T-helper 9 cell (primary cell): ENCODE data around the gene TAF9.
"Not testable (repeated sequence)": the region's sequence is repeated elsewhere in the genome, so short reads cannot be mapped to it uniquely, and the experiment has no call there.

Experiments
- DNase-seq: peaks from one replicate; pipeline ENCODE4 v3.0.0-alpha.2; 2020
- total RNA-seq, 2 donors: gene quantifications; one replicate each; lab custom pipeline; 2026; lab: John Stamatoyannopoulos, UW

TAF9 gene, protein sequence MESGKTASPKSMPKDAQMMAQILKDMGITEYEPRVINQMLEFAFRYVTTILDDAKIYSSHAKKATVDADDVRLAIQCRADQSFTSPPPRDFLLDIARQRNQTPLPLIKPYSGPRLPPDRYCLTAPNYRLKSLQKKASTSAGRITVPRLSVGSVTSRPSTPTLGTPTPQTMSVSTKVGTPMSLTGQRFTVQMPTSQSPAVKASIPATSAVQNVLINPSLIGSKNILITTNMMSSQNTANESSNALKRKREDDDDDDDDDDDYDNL
- total RNA-seq: 46.6 to 57.6 reads per million in 2 donors

DNA sequence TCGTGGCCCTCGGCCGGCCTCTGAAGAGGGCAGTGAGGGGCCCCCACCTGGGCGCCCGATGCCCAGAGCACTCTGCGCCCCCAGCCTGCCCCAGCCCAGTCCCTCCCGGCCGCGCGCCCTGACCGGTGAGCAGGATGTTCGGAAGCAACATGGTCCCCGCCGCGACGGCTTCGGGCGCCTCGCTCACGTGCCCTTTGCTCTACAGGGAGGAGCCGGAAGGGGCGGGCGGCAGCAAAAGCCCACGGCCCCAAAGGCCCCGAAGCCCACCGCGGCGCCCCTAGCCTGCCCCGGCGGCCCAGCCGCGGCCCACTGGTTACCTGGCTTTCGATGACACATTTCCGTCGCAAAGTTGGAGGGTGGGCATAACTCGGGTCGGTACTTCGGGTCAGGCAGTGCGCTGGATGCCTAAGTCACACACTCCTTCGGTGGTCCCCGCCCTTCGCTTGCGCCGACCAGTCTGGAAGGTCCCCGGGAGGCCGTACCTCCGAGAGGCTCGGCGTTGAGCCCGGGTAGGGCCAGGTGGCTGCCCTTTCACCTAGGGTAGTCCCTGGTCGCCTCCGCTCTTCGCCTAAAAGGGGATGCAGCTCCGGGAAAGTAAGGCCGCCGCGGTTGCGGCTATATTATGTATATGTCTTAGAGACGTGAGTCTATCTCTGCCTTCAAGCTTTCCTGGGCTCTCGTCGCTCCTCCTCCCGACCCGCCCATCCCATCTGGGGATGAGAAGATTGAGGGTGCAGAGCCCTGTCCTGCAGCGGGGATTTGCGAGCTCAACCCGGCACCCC, at the start of gene TAF9, which contains the start of the genes AK6 and RAD17:
TSS of gene TAF9 (minus strand) at position 181 of the 782 bp plus-strand sequence. CDS start 3,783 bp downstream, outside the sequence.
TSS of gene AK6 (minus strand) at position 181 of the 782 bp plus-strand sequence. CDS start at position 151, 30 bp downstream.
TSS of gene RAD17 (plus strand) at position 479 of the 782 bp plus-strand sequence. CDS start 2,391 bp downstream, outside the sequence.
- peak; percentile 86 for DNase-seq

DNA sequence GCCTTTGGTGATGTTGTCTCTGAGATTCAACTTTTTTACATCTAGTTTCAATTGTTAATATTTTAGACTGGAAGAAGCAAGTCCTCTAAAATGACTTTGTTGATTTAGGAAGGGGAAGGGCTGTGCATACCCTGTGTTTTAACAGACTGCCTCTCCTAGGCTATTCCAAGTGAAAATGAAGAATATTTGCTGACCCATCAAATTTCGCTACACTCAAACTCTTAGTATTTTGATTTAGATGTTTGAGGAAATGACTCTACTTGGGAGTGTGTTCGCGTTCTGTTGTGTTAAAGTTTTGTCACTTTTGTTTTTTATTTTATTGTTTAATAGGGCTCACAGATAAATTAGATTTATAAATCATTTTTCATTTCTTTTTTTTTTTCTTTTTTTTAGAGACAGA, 49.2 kb upstream of the TAF9 start:
- no peak for DNase-seq

DNA sequence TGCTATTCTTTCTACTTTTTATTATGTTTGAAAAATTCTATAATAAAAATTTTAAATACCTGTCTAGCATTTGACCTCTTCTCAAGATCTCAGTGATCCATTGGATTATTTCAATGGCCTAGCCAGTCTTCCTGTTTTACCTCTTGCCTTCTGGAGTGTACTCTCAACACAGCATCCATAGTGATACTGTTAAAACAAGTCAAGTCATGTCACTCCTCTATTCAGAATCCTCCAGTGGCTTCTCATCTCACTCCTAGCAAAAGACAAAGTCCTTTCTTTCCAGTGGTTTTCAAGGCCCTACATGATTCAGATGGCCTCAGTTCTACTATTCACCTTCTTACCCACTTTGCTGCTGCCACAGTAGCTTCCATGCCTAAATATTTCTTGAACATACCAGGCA, 47.4 kb upstream of the TAF9 start:
- no peak for DNase-seq

DNA sequence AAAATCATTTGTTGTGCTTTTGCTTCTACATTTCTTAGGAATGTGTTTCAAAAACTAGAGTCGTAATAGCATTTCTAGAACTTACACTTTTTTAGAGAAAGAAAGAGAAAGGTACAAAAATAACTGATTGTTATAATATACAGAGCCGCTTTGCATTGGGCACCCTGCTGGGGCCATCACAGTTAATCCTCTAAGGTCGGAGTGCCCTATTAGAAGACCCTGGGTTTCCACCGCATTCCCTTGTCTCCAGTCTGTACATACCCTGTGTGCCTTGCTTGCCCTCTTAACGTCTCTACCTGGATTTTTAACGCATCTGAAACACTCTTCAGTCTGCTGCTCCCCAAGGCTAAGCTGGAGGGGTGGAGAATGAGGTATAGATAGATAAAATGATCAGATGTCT, 46.9 kb upstream of the TAF9 start:
- no peak for DNase-seq

DNA sequence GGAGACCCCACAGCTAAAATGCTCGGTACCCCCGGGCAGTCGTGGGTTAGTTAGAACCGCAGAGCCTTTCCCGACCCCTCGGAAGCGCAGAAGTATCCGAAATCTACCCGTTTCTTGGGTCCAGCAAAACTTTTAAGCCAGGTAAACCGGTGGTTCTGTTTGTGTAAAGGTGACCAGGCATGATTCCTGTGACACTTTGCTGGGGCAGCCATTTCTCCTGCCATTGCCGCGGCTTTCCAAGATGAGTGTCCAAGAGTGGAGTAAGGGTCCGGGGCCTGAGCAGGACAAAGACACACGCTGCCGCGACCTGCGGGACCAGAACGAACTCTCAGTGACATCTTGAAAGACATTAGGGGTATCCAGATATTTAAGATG, 46.3 kb upstream of the TAF9 start:
- no peak for DNase-seq

DNA sequence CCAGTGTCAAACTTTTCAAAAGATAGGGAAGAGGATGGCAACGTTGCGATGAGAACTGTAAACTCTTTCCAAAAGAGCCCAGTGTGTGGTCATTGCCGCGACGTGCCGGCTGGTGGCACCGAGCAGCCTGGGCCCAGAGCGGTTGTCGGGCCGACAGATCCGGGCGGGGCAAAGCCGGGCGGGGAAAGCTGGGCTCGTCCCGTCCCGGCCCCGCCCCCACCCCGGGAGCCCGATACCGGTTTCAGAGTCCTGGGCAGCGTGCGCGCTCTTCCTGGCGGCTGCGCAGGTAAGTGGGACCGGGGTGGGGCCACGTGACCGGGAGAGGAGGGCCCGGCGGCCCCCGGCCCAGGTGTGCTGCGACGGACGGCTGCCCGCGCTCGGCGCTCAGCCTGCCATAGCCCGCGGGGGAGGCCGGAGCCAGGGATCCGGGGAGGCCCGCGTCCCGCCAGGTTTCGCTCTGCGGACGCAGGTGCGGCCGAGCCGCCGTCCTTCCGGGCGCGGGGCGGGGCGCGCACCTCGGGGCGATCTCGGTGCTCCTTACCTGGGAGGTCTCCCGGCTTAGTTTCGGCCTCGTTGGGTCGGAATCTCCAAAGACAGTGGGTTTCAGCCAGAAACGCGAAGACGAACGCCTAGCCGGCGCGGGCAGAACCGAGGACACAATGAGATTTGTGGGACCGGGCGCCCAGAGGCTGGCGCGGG, 45.7 kb upstream of the TAF9 start, which contains the start of gene MARVELD2:
TSS of gene MARVELD2 (plus strand) at position 232 of the 699 bp plus-strand sequence. CDS start 4,270 bp downstream, outside the sequence.
- peak; percentile 38 for DNase-seq

DNA sequence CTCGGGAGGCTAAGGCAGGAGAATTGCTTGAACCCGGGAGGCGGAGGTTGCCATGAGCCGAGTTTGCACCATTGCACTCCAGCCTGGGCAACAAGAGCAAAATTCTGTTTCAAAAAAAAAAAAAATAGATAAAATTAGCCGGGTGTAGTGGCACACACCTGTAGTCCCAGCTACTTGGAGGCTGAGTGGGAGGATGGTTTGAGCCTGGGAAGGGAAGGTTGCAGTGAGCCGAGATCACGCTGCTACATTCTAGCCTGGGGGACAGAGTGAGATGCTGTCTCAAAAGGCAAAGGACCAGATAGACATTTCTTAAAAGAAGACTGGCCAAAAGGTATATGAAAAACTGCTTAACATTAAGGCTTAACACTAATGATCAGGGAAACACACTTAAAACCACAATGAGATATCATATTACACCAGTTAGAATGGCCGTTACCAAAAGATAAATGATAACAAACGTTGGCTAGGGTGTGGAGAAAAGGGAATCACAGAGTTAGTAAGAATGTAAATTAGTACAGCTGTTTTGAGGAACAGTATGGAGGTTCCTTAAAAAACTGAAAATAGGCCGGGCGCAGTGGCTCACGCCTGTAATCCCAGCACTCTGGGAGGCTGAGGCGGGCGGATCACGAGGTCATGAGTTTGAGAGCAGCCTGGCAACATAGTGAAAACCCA, 35.5 kb upstream of the TAF9 start:
- no peak for DNase-seq

DNA sequence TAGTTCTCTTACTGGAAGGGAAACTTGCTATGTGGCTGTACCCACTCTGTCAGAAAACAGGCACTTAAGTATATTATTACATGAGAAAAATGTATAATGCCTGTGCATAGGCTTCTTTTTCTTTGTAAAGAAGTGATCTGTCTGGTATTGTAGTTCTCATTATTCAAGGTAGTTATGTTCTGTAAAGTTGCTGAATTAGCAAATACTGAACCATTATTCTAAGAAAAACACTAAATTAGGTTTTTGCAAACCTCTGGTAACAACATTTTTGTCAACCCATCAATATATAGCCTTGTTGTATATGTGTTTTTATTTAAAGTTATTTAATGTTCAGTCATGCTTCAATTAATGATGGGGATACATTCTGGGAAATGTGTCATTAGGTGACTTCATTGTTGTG, 9.1 kb upstream of the TAF9 start:
- no peak for DNase-seq

DNA sequence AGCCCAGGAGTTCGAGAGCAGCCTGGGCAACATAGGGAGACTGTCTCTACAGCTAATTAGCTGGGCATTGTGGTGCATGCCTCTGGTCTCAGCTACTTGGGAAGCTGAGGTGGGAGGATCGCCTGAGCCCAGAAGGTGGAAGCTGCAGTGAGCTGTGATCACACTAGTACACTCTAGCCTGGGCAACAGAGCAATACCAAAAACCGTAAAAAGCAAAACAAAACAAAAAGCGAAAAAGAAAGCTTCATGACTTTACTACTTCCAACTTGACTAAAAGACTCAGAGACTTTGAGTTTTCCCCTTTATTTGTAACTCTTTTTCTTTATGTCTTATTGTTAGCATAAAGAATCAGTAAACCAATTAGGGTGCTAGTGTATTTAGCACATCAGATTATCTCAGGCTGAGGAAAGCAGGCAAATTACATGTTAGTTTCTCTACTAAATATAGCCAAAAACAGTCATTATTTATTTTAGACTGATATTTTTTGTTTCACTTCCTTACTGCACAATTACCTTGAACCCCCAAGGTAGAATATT, 5.7 kb upstream of the TAF9 start:
- no peak for DNase-seq

DNA sequence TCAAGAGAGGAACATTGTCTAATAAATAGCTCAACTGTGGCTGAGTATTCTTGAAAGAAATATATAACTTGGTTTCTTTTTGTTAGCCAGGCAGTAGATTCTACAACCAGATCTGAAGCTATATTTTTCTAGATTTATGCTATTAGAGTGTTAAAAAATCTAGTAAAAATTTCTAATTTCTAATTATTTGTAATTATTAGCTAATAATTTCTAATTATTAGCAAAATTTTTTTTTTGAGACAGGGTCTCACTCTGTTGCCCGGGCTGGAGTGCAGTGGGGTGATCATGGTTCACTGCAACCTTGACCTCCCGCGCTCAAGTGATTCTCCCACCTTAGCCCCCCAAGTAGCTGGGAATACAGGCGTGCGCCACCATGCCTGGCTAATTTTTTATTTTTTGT, 3.1 kb upstream of the TAF9 start:
- no peak for DNase-seq

DNA sequence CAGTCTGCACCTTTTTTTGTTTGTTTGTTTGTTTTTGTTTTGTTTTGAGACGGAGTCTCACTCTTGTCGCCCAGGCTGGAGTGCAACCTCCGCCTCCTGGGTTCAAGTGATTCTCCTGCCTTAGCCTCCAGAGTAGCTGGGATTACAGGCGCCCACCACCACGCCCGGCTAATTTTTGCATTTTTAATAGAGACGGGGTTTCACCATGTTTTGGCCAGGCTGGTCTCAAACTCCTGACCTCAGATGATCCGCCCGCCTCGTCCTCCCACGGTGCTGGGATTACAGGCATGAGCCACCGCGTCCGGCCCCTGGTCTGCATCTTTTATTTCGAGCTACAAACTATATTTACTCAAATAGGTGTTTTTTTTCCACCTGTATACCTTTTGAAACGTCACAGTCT, 1.0 kb upstream of the TAF9 start:
- DNase-seq: not testable (repeated sequence)

DNA sequence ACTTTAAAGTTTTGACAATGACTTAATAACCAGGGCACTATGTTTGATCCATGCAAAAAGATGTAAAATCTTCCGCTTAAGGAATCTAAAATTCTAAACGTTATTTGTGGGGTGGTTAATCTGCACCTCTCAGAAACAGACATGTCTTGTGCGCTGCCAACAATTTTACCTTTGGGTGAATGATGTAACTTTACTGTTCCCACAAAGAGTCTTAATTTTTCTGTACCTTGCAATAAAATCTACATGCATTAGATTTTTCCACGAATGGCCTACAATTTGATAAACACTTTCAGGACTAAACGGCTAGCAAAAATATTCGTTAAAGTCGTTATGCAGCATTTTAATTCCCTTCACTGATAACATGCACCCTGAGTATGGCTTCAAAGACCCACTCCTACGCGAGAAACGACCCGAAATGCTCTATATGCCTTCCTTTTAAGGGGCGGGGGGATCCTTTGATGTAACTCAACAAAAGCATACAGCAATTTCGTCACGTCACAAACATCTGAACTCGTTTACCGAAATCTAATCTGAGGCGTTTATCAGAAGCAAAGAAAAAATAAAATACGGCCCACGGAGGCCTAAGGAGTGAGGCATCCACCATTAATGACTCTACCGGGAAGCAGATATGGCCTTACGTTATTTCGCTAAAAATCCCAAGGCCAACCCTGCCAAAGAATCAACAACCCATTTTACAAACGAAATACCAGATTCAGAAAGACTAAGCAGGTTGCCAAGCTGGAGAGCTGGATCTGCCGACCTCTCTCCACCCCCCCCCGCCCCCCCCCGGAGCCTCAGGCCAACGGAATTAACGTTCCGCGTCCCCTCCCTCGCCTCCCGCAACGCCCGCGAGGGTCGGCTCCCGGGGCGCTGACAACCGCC, 621 bp downstream of the TAF9 start:
- no peak for DNase-seq

DNA sequence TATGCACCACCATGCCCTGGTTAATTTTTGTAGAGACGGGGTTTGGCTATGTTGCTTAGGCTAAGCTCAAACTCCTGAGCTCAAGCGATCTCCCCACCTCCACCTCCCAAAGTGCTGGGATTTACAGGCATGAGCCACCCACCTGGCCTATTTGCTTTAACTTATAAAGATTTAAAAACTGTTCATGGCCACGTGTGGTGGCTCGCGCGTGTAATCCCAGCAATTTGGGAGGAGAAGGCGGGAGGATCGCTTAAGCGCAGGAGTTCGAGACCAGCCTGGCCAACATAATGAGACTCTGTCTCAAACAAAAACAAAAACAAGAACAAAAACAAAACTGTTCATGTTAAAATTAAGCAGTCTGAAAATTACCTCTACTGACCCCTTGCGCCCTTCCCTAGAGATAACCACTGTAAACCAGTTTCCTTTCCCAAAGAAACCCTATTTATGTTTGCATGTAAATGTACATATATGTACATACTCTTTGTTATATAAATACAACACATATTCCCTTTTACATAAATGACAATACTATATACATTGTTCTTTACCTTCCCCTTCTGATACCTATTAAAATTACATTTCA, 1.5 kb downstream of the TAF9 start:
- DNase-seq: no peak

DNA sequence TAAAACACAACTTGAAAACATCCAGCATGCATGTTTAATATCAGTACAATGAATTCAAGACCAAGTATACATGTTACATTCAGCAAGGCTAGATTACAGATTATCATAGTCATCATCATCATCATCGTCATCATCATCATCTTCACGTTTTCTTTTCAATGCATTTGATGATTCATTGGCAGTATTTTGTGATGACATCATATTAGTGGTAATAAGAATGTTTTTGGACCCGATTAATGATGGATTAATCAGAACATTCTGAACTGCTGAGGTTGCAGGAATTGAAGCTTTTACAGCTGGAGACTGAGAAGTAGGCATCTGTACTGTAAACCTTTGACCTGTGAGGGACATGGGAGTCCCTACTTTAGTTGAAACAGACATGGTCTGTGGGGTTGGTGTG, 4.5 kb downstream of the TAF9 start:
- DNase-seq: no peak

DNA sequence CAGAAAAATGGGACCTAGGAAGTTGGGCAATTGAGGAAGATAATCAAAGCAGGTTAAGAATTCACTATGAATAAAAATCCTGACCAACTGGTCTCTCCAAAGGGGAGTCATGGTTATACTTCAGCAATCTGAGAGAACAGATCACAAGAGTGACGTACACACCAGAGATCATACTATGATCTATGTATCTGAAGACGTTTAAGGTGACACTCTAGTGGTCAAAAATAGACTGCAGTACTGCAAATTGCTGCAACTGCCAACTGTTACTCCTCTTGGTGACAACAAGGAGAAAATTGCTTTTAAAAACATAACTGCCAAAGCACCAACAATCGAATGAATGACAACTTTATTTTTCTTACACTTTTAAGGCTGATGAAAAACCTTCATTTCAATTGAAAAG, 4.9 kb downstream of the TAF9 start:
- no peak for DNase-seq

DNA sequence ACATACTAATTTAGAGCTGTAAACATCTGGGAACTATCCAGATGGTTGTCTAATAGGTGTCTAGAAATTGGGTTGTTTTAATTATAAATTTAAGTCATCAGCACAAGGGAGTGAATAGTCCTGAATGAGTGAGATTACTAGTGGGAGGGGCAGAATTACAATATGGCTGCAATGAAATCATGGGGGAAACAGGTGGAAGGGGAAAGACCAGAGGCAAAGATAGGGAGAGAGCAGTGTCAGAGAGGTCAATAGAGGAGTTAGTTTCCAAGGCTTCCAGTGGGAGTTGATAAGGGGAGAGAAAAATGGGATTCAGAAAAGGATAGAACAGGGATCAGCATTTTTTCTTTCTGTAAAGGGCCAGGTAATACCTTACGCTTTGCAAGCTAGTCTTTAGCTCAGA, 8.9 kb downstream of the TAF9 start:
- DNase-seq: no peak

DNA sequence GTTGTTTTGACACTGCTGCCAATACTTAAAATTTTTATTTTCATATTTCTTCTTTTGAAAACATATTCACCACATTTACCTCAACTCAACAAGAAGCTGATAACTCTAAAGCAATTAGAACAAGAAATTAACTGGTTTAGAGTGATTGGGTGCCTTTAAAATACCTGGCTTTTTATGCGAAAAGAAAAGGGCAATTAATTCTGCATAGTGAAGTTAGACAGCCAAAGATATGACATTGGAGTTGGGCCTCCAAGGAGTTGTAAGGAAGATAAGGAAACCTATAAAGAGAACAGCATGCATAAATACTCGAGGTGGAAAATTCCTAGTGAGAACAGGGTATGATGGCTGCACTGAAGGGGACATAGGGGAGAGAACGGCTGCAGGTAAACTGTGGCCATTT, 9.6 kb downstream of the TAF9 start:
- DNase-seq: no peak

DNA sequence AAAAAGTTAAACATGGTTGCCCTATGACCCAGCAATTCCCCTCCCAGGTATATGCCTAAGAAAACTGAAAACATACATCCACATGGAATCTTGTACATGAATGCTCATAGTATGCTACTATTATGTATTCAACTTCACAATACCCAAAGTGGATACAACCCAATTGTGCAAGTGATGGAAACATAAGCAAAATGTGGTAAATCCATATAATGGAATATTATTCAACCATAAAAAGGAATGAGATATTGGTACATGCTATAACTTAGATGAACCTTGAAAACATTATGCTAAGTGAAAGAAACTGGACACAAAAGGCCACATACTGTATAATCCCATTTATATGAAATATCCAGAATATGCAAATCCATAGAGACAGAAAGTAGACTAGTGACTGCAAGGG, 18.7 kb downstream of the TAF9 start:
- no peak for DNase-seq

DNA sequence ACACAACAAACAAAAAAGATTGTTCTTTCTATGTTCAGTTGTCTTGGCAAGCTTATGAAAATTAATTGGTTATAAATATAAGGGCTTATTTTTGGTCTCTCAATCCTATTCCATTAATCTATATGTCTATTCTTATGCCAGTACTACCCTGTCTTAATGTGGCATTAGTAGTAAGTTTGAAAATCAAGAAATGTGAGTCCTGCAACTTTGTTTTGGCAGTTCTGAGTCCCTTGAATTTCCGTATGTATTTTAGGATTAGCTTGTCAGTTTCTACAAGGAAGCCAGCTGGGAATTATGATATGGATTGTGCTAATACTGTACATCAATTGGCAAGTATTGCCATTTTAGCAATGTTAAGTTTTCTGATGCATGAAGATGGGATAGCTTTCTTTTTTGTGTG, 26.2 kb downstream of the TAF9 start:
- no peak for DNase-seq

DNA sequence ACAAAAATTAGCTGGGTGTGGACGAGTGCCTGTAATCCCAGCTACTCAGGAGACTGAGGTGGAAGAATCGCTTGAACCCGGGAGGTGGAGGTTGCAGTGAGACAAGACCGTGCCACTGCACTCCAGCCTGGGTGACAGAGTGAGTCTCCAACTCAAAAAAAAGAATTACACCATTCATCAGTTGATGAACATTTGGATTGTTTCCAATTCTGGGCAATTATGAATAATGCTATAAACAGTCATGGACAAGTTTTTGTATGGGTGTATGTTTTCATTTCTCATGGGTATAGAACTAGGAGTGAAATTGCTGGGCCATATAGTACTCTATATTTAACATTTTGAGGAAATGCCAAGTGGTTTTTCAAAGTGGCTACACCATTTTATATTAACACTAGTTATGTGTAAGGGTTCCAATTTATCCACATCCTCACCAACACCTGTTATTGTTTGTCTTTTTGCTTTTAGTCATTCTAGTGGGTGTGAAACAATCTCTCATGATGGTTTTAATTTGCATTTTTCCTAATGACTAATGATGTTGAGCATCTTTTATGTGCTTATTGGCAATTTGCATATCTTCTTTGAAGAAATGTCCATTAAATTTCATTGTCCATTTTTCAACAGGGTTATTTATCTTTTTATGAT, 27.7 kb downstream of the TAF9 start:
- DNase-seq: no peak
